GM12878 (cell line): ENCODE data around the gene IL33. TPM values are rescaled to one million over a fixed set of nuclear protein-coding genes. Genes with fewer than 3 reads are reported as not detected.

ENCODE experiments used
- ATAC-seq: fragments of 200-7000 bp; cut with Tn5 transposase; 3 replicates; pipeline ENCODE4 v1.9.1; 2020; ENCODE audit warnings: mild to moderate bottlenecking, moderate library complexity
- BruUV-seq: library from RNA; stranded (reverse); fragments of 400-500 nt; replicated peaks from 2 replicates; lab custom pipeline; 2021; lab: Mats Ljungman, UMichigan
- CTCF ChIA-PET: fragments of 300-600 bp; sonication (Branson Sonifier 250); formaldehyde crosslinking; extraction: SDS; loops from one replicate; lab custom pipeline; 2021; ENCODE audit warnings: inconsistent platforms; lab: Yijun Ruan, JAX
- POLR2A ChIA-PET: fragments of 350-600 bp; formaldehyde crosslinking; extraction: SDS; loops from one replicate; lab custom pipeline; 2021; ENCODE audit warnings: inconsistent platforms; lab: Charles Lee
- RAD21 ChIA-PET: fragments of 300-600 bp; sonication (Branson Sonifier 250); formaldehyde crosslinking; loops from one replicate; lab custom pipeline; 2023; ENCODE audit warnings: antibody characterized with exemption; ENCODE audit not compliant: unreplicated experiment; lab: Charles Lee
- SMC1A ChIA-PET: fragments of 300-600 bp; sonication (Branson Sonifier 250); formaldehyde crosslinking; loops from one replicate; lab custom pipeline; 2023; ENCODE audit not compliant: unreplicated experiment, uncharacterized antibody; lab: Charles Lee
- DNase-seq: peaks from one replicate; pipeline ENCODE4 v3.0.0-alpha.2; 2011; ENCODE audit warnings: low read depth, low spot score
- FAIRE-seq: peaks from 3 replicates; lab custom pipeline; 2011; peaks lifted over from hg19 to GRCh38; lab: Jason Lieb, UNC
- H2AFZ ChIP-seq: 2 replicates; pipeline ENCODE4 v1.6.0; 2011; ENCODE audit warnings: low read depth, low read length, control low read depth; ENCODE audit not compliant: control insufficient read depth
- H3K27ac ChIP-seq: 2 replicates; pipeline ENCODE4 v1.5.1; 2011; ENCODE audit warnings: control low read depth; ENCODE audit not compliant: control insufficient read depth, insufficient read depth
- H3K27me3 ChIP-seq, 2 experiments: replicated peaks in 1 of 2; 2 replicates each; pipeline versions ENCODE4 v1.6.0 to v1.6.1; 2011; ENCODE audit warnings: low read length in 1 of 2; ENCODE audit not compliant: control insufficient read depth in 2 of 2, insufficient read depth in 2 of 2
- H3K36me3 ChIP-seq, 2 experiments: 2 replicates each; pipeline ENCODE4 v1.5.1; 2011; ENCODE audit warnings: low read length in 1 of 2; ENCODE audit not compliant: control insufficient read depth in 2 of 2, insufficient read depth in 2 of 2
- H3K4me1 ChIP-seq: 2 replicates; pipeline ENCODE4 v1.6.1; 2011; ENCODE audit warnings: mild to moderate bottlenecking, low read length, moderate library complexity, mixed read lengths; ENCODE audit not compliant: control insufficient read depth, insufficient read depth
- H3K4me2 ChIP-seq: 2 replicates; pipeline ENCODE4 v1.6.0; 2011; ENCODE audit warnings: control low read depth; ENCODE audit not compliant: control insufficient read depth, insufficient read depth
- H3K4me3 ChIP-seq: fragments of 200-600 bp; sonication (generic); 2 replicates; pipeline ENCODE4 v1.5.1; 2016
- H3K79me2 ChIP-seq: 2 replicates; pipeline ENCODE4 v1.6.0; 2011; ENCODE audit warnings: low read length; ENCODE audit not compliant: control insufficient read depth, insufficient read depth
- H3K9ac ChIP-seq: 2 replicates; pipeline ENCODE4 v1.8.0; 2011; ENCODE audit warnings: low read length, control low read depth, mixed read lengths; ENCODE audit not compliant: control insufficient read depth, insufficient read depth
- H3K9me3 ChIP-seq: replicated peaks from 3 replicates; pipeline ENCODE4 v1.5.1; 2011; ENCODE audit warnings: mild to moderate bottlenecking, low read length; ENCODE audit not compliant: control insufficient read depth, insufficient read depth
- H4K20me1 ChIP-seq: 2 replicates; pipeline ENCODE4 v1.6.0; 2011; ENCODE audit not compliant: control insufficient read depth, insufficient read depth
- CTCF ChIP-seq, 3 experiments: IDR thresholded peaks in 2 of 3; conservative IDR thresholded peaks in 1 of 3; 2 replicates each; pipeline ENCODE4 v1.5.1; 2011; ENCODE audit warnings: low read depth in 3 of 3, low read length in 3 of 3, mild to moderate bottlenecking in 3 of 3, control low read depth in 2 of 3, moderate library complexity in 2 of 3, inconsistent platforms in 1 of 3, mixed read lengths in 1 of 3; ENCODE audit not compliant: control insufficient read depth in 2 of 3, insufficient read depth in 1 of 3; ENCODE audit errors: extremely low read depth in 1 of 3
- FOXK2 ChIP-seq: fragments of 450-650 bp; IDR thresholded peaks from 2 replicates; pipeline ENCODE4 v1.6.1; 2017; ENCODE audit warnings: mild to moderate bottlenecking, moderate library complexity
- FOXM1 ChIP-seq: IDR thresholded peaks from 2 replicates; pipeline ENCODE4 v1.6.1; 2012; ENCODE audit warnings: low read depth, mild to moderate bottlenecking, inconsistent platforms, low read length, moderate library complexity
- PBX3 ChIP-seq: IDR thresholded peaks from 2 replicates; pipeline ENCODE4 v1.6.1; 2011; ENCODE audit warnings: mild to moderate bottlenecking, low read depth, low read length, moderate library complexity; ENCODE audit not compliant: insufficient replicate concordance
- RAD21 ChIP-seq: IDR thresholded peaks from 2 replicates; pipeline ENCODE4 v1.6.1; 2011; ENCODE audit warnings: mild to moderate bottlenecking, low read depth, low read length, moderate library complexity; ENCODE audit not compliant: insufficient read depth
- RBBP5 ChIP-seq: fragments of 200-600 bp; sonication (generic); conservative IDR thresholded peaks from 2 replicates; pipeline ENCODE4 v1.6.1; 2016
- REST ChIP-seq: IDR thresholded peaks from 2 replicates; pipeline ENCODE4 v1.6.1; 2012; ENCODE audit warnings: mild to moderate bottlenecking, low read depth, low read length
- SMARCA5 ChIP-seq: fragments of 450-650 bp; IDR thresholded peaks from 2 replicates; pipeline ENCODE4 v1.6.1; 2017; ENCODE audit warnings: mild to moderate bottlenecking
- SMC3 ChIP-seq: IDR thresholded peaks from 2 replicates; pipeline ENCODE4 v1.6.1; 2011; ENCODE audit warnings: low read length, improper control_type of control experiment, borderline replicate concordance
- STAT1 ChIP-seq: fragments of 450-650 bp; conservative IDR thresholded peaks from 2 replicates; pipeline ENCODE4 v1.6.1; 2014; ENCODE audit warnings: antibody characterized with exemption, mild to moderate bottlenecking
- SUZ12 ChIP-seq: fragments of 200-600 bp; sonication (generic); IDR thresholded peaks from one replicate; pipeline ENCODE4 v1.6.1; 2018; ENCODE audit warnings: antibody characterized with exemption, mild to moderate bottlenecking; ENCODE audit not compliant: unreplicated experiment
- TARDBP ChIP-seq: IDR thresholded peaks from 2 replicates; pipeline ENCODE4 v1.6.1; 2016; ENCODE audit warnings: borderline replicate concordance
- TCF7 ChIP-seq: IDR thresholded peaks from 2 replicates; pipeline ENCODE4 v1.6.1; 2014; ENCODE audit warnings: antibody characterized with exemption, borderline replicate concordance
- ZNF274 ChIP-seq: IDR thresholded peaks from one replicate; pipeline ENCODE4 v1.8.0; 2011; ENCODE audit not compliant: insufficient read length, insufficient read depth
- ZNF622 ChIP-seq: fragments of 450-650 bp; IDR thresholded peaks from 2 replicates; pipeline ENCODE4 v1.6.1; 2017; ENCODE audit warnings: mild to moderate bottlenecking, inconsistent platforms
- ZSCAN29 ChIP-seq: fragments of 450-650 bp; IDR thresholded peaks from 2 replicates; pipeline ENCODE4 v1.6.1; 2017; ENCODE audit warnings: mild to moderate bottlenecking, moderate library complexity
- WGBS: methylation state at CpG from one replicate; pipeline ENCODE4 v1.1.6; 2016; ENCODE audit warnings: low lambda C conversion rate; ENCODE audit not compliant: insufficient replicate concordance, insufficient coverage; ENCODE audit errors: missing lambda C conversion rate; 5-methylcytosine and 5-hydroxymethylcytosine counted together
- in situ Hi-C: fragments of 300-500 bp; cut with MboI; formaldehyde crosslinking; loops from 9 replicates; pipeline ENCODE4 v1.14.3; 2018; ENCODE audit warnings: mixed read lengths
- intact Hi-C: fragments of 100-400 bp; cut with micrococcal nuclease; formaldehyde crosslinking; loops from one replicate; pipeline ENCODE4 v1.14.2; 2022; ENCODE audit not compliant: unreplicated experiment
- polyA plus RNA-seq, 11 experiments: library from polyadenylated mRNA; depleted of rRNA in 4 of 11; unstranded in 6 of 11; stranded (reverse) in 5 of 11; fragments of >200 nt; fragmentation: Nextera tagmentation in 4 of 11; fragmentation: Illumina TruSeq in 1 of 11; extraction: Ambion mirVana in 4 of 11; extraction: Trizol in 1 of 11; gene quantifications; 1 replicate in 1 of 11; 2 replicates in 10 of 11; pipeline versions ENCODE4 v1.2.1 to v1.2.3, GENCODE V29; 2011 to 2016; ENCODE audit warnings: inconsistent platforms in 2 of 11, missing spikeins in 2 of 11, low read depth in 1 of 11
- total RNA-seq, 4 experiments: library from RNA; depleted of rRNA in 3 of 4; stranded (reverse); fragments of >200 nt in 3 of 4; fragmentation: Illumina TruSeq in 1 of 4; extraction: Trizol in 1 of 4; gene quantifications; 2 replicates each; pipeline versions ENCODE4 v1.2.1 to v1.2.3, GENCODE V29; 2013 to 2021

Gene IL33
- total and polyA plus RNA-seq, 10 of the 15 experiments (the other 5 are each of a cell fraction or from before 2014, with no cell fraction given), result not detected

DNA sequence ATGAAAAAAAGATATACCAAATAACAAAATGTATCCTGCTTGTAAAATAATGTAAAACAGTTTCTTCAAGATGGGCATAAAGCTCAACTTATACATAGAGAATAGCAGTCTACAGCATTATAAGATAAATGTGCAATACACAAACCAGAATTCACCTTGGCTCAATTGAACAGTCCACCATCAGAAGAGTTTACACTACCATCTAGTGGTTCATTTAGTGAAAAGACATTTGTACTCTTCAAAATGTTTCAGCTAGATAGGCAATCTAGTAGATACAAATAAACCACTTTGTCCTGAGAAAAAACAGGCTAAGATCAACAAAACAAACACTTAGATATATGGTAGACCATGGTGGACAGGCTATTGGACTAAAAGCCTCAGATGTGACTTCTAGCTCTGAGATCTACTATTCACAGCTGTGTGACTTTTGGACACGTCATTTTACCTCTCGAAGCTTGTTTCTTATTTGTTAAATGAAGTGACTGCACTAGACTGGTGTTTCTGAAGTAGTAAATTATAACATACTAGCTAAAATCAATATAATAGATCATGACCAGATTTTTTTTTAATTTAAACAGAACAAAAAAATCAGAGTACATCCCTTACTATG, 90.5 kb downstream of the IL33 start:
- Histone ChIP-seq H3K4me1 (peaks cover 3% of the 10 kb centered on the region; the same call in 1 of the 2 replicates), H4K20me1 (no peaks in the 10 kb centered on the region), H3K9ac (no peak overlapping the region), H3K27ac (no peak overlapping the region), H3K4me2 (no peak overlapping the region), H2AFZ (no peak overlapping the region), H3K4me3 (no peak overlapping the region), H3K9me3 (no peaks in the 10 kb centered on the region), H3K27me3 (no peaks in the 10 kb centered on the region), H3K36me3 (no peaks in the 10 kb centered on the region), H3K79me2 (no peaks in the 10 kb centered on the region)
- DNase-seq, result peak; percentile 23
- ChIA-PET CTCF (interaction anchor here (0.5 to 7.7 kb wide), 56 partner anchors 8 to 557 kb away, joined by 3 to 142 read pairs (median 4); partner anchors contain the start of gene TPD52L3), POLR2A (interaction anchor here (0.5 to 0.8 kb wide), 2 partner anchors 419 to 556 kb away, joined by 3 to 8 read pairs; no protein-coding TSS in a partner anchor), RAD21 (interaction anchor here (0.6 to 4.3 kb wide), 32 partner anchors 12 to 697 kb away, joined by 3 to 91 read pairs (median 4); no protein-coding TSS in a partner anchor), SMC1A (interaction anchor here (0.6 to 5.7 kb wide), 46 partner anchors 8 to 1556 kb away, joined by 3 to 62 read pairs (median 3); no protein-coding TSS in a partner anchor)
- FAIRE-seq, result peak; percentile 49
- in situ Hi-C loops (loop anchor here (5.0 to 25.0 kb wide), 2 partner anchors 259 to 419 kb away; partner anchors contain the start of gene MLANA), intact Hi-C loops (loop anchor here (1.0 to 5.0 kb wide), 3 partner anchors 109 to 420 kb away; no protein-coding TSS in a partner anchor)
- 94% methylated on average over 2 of the region's 2 CpGs for WGBS
- peak; percentile 80 for ATAC-seq
- BruUV-seq, result no TSS peak
- peak; percentile 92 for TF ChIP-seq RAD21
- no peak for TF ChIP-seq SUZ12
- peak; percentile 96 for TF ChIP-seq SMC3
- TF ChIP-seq SMARCA5, result 0 out of 2 replicates have a peak, but pooled peaks have one; percentile 23
- peak; percentile 43 to 69 (median 52); a peak in 5 of 6 replicates for TF ChIP-seq CTCF (IDR thresholded peaks at IDR 0.05 in 2 of 3, conservative IDR thresholded peaks at IDR 0.05 in 1 of 3; ENCODE audit: control insufficient read depth in 2 of 3, extremely low read depth in 1 of 3, insufficient read depth in 1 of 3, low read depth in 3 of 3, low read length in 3 of 3)
- TF ChIP-seq RBBP5, result no peak
- TF ChIP-seq ZNF622, result no peak
- TF ChIP-seq ZSCAN29, result no peak
- no peak for TF ChIP-seq STAT1
- TF ChIP-seq TCF7, result no peak
- no peak for TF ChIP-seq FOXK2
- no peak for TF ChIP-seq REST
- TF ChIP-seq FOXM1, result peak; percentile 41; the same call in 1 of the 2 replicates
- no peak for TF ChIP-seq PBX3
- no peak for TF ChIP-seq ZNF274
- TF ChIP-seq TARDBP, result no peak
